CD4-positive, alpha-beta T cell (primary cell): Measurements from ENCODE around the gene USP2. TPM values are rescaled to one million over a fixed set of nuclear protein-coding genes. Genes with fewer than 3 reads are reported as not detected.

Experiments
- ATAC-seq: fragments of 200-7000 bp; cut with Tn5 transposase; one replicate; pipeline ENCODE4 v1.10.0; 2022; ENCODE audit warnings: mild to moderate bottlenecking; ENCODE audit not compliant: poor library complexity
- CTCF ChIA-PET: fragments of 350-600 bp; sonication (Branson Sonifier 250); formaldehyde crosslinking; loops from one replicate; lab custom pipeline; 2021; ENCODE audit warnings: antibody characterized with exemption, inconsistent platforms; lab: Charles Lee
- POLR2A ChIA-PET: fragments of 350-600 bp; sonication (Branson Sonifier 250); formaldehyde crosslinking; loops from one replicate; lab custom pipeline; 2021; ENCODE audit warnings: antibody characterized with exemption, inconsistent platforms; lab: Charles Lee
- DNase-seq, 14 experiments: peaks; one replicate each; pipeline ENCODE4 v3.0.0-alpha.2; 2013 to 2020; ENCODE audit warnings: mixed read lengths in 2 of 14
- H3K27ac ChIP-seq, 2 donors: one replicate each; pipeline versions ENCODE4 v1.5.1 to v1.7.0; 2013; ENCODE audit warnings: low read length in 2 of 2, low read depth in 1 of 2, mild to moderate bottlenecking in 1 of 2
- H3K27me3 ChIP-seq, 2 experiments: 1 replicate in 1 of 2; 2 replicates in 1 of 2; pipeline versions ENCODE4 v1.6.1 to v1.7.0; 2013; ENCODE audit warnings: low read length in 2 of 2, control low read depth in 1 of 2, mild to moderate bottlenecking in 1 of 2, moderate library complexity in 1 of 2; ENCODE audit not compliant: insufficient read depth in 2 of 2, control insufficient read depth in 1 of 2
- H3K36me3 ChIP-seq: one replicate; pipeline ENCODE4 v1.6.1; 2013; ENCODE audit warnings: low read length, control low read depth; ENCODE audit not compliant: insufficient read depth
- H3K4me1 ChIP-seq: one replicate; pipeline ENCODE4 v1.6.1; 2013; ENCODE audit warnings: low read length, control low read depth; ENCODE audit not compliant: insufficient read depth
- H3K4me3 ChIP-seq: one replicate; pipeline ENCODE4 v1.5.1; 2013; ENCODE audit warnings: mild to moderate bottlenecking, low read length, moderate library complexity
- H3K9me3 ChIP-seq, 2 experiments: 1 replicate in 1 of 2; 2 replicates in 1 of 2; pipeline versions ENCODE4 v1.6.1 to v1.7.0; 2013; ENCODE audit warnings: low read length in 2 of 2, mild to moderate bottlenecking in 2 of 2, control low read depth in 1 of 2, moderate library complexity in 1 of 2; ENCODE audit not compliant: control insufficient read depth in 1 of 2, insufficient read depth in 1 of 2
- H3K27ac Mint-ChIP-seq: one replicate; pipeline ENCODE4 v1.8.0; 2020; ENCODE audit warnings: mixed read lengths
- H3K27me3 Mint-ChIP-seq: one replicate; pipeline ENCODE4 v1.8.0; 2021; ENCODE audit warnings: mixed read lengths
- H3K36me3 Mint-ChIP-seq: one replicate; pipeline ENCODE4 v1.8.0; 2021; ENCODE audit warnings: low read depth, mixed read lengths
- H3K4me1 Mint-ChIP-seq: one replicate; pipeline ENCODE4 v1.8.0; 2021; ENCODE audit warnings: low read depth, mixed read lengths
- H3K4me3 Mint-ChIP-seq: one replicate; pipeline ENCODE4 v1.8.0; 2020; ENCODE audit warnings: mild to moderate bottlenecking, mixed read lengths
- H3K9me3 Mint-ChIP-seq: one replicate; pipeline ENCODE4 v1.8.0; 2020; ENCODE audit warnings: mixed read lengths
- CTCF ChIP-seq: fragments of 200-600 bp; IDR thresholded peaks from one replicate; pipeline ENCODE4 v1.8.0; 2022; ENCODE audit warnings: antibody characterized with exemption, mild to moderate bottlenecking
- intact Hi-C, 2 experiments: fragments of 100-400 bp; cut with DNase I in 1 of 2; cut with micrococcal nuclease in 1 of 2; formaldehyde crosslinking; loops; one replicate each; pipeline versions ENCODE4 v1.15.1 to v1.9.0; 2023 to 2025; cut with DNase I, micrococcal nuclease
- total RNA-seq, 174 experiments: library from RNA in 2 of 174; stranded (reverse) in 2 of 174; gene quantifications; one replicate each; pipeline ENCODE4 v1.2.3 and lab custom pipeline; 2021 to 2026

Gene USP2
- total RNA-seq, 2 experiments from 2014 or later, result 2.0 to 2.6 TPM

DNA sequence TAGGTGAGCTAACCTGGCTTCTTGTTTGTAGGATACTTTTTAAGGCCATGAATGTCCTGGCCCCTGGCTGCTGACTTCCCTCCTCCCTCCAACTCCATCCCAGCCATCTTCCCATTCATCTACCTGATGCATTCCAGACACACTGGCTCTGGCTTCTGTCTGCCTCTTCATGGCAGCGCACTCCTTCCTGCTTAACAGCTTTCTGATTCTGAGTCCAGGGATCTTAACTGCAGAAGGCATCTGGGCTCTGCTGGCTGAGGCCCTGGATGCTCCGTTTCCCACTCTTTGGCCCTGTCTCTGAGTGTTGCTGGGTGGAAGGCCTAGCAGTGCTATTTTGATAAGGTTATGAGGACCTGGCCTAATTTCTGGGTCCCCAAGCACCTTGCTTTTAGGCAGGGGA, 43.3 kb upstream of the USP2 start:
- Histone ChIP-seq H3K36me3 (no peaks in the 10 kb centered on the region), H3K27me3 (peaks cover 35 to 48% of the 10 kb centered on the region in 2 experiments), H3K27ac (no peak overlapping the region), H3K4me1 (peaks cover 19% of the 10 kb centered on the region), H3K9me3 (peaks cover 0 to 4% of the 10 kb centered on the region in 2 experiments), H3K4me3 (no peak overlapping the region)
- Mint-ChIP-seq H3K27me3 (peaks cover 81% of the 10 kb centered on the region), H3K4me1 (peaks cover 20% of the 10 kb centered on the region), H3K4me3 (peak overlapping the region; percentile 14), H3K27ac (no peak overlapping the region), H3K9me3 (no peaks in the 10 kb centered on the region), H3K36me3 (no peaks in the 10 kb centered on the region)
- intact Hi-C loops, result no loop called here
- DNase-seq (no peak), ATAC-seq (no peak)
- no peak for TF ChIP-seq CTCF
- ChIA-PET POLR2A (no interaction called here), CTCF (no interaction called here)

DNA sequence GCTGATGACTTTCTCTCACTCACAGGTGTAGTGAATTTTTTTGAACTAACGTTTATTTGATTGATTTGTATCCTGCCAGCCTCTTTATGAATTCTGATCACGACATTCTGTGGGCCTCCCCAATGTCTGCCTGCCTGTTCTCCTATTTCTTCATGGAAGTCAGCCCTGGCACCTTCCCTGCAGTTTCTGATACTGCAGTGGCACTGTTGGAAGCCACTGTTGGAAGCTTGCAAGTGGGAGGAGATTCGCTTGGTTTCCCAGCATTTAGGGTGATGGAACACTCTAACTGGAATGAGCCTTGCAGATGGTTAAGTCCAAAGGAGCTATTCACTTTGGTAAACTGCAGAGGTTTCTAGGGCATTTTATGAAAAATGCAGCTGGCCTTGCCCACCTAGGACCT, 42.8 kb upstream of the USP2 start:
- H3K4me3 ChIP-seq, result no peak overlapping the region
- no peak for ATAC-seq
- H3K27ac ChIP-seq, result no peak overlapping the region
- H3K27me3 ChIP-seq, result peaks cover 35 to 48% of the 10 kb centered on the region in 2 experiments
- H3K27me3 Mint-ChIP-seq, result peaks cover 81% of the 10 kb centered on the region
- H3K4me3 Mint-ChIP-seq, result no peak overlapping the region
- H3K36me3 Mint-ChIP-seq, result no peaks in the 10 kb centered on the region
- peaks cover 19% of the 10 kb centered on the region for H3K4me1 ChIP-seq
- TF ChIP-seq CTCF, result no peak
- H3K27ac Mint-ChIP-seq, result no peak overlapping the region
- H3K4me1 Mint-ChIP-seq, result peaks cover 20% of the 10 kb centered on the region
- POLR2A ChIA-PET, result no interaction called here
- CTCF ChIA-PET, result no interaction called here
- DNase-seq, result no peak
- intact Hi-C loops, result no loop called here
- peaks cover 0 to 4% of the 10 kb centered on the region in 2 experiments for H3K9me3 ChIP-seq
- H3K9me3 Mint-ChIP-seq, result no peaks in the 10 kb centered on the region
- H3K36me3 ChIP-seq, result no peaks in the 10 kb centered on the region

GRCh38 chr11:119423509-119424254, 42.2 kb upstream of the USP2 start:
- no peak overlapping the region for H3K27ac ChIP-seq
- Mint-ChIP-seq H3K4me1 (peaks cover 20% of the 10 kb centered on the region), H3K27ac (no peak overlapping the region), H3K4me3 (peak overlapping the region; percentile 30), H3K27me3 (peaks cover 79% of the 10 kb centered on the region), H3K36me3 (no peaks in the 10 kb centered on the region), H3K9me3 (no peaks in the 10 kb centered on the region)
- DNase-seq, result no peak
- ChIA-PET CTCF (no interaction called here), POLR2A (no interaction called here)
- intact Hi-C loops, result no loop called here
- H3K27me3 ChIP-seq, result peaks cover 35 to 48% of the 10 kb centered on the region in 2 experiments
- no peak for TF ChIP-seq CTCF
- H3K36me3 ChIP-seq, result no peaks in the 10 kb centered on the region
- ATAC-seq, result no peak
- H3K9me3 ChIP-seq, result peaks cover 0 to 4% of the 10 kb centered on the region in 2 experiments
- no peak overlapping the region for H3K4me3 ChIP-seq
- H3K4me1 ChIP-seq, result peaks cover 19% of the 10 kb centered on the region
